Keratinocyte (primary cell): ENCODE measurements around the gene LIX1. TPM values are rescaled to one million over a fixed set of nuclear protein-coding genes. Genes with fewer than 3 reads are reported as not detected.

Experiments used
- DNase-seq: peaks from one replicate; pipeline ENCODE4 v3.0.0-alpha.2; 2011; ENCODE audit warnings: low read depth, missing footprints, low spot score
- FAIRE-seq: peaks from 2 replicates; lab custom pipeline; 2011; peaks lifted over from hg19 to GRCh38; lab: Jason Lieb, UNC
- H2AFZ ChIP-seq: 2 replicates; pipeline ENCODE4 v1.6.0; 2012; ENCODE audit warnings: low read length, control low read depth, inconsistent platforms; ENCODE audit not compliant: control insufficient read depth
- H3K27ac ChIP-seq: 2 replicates; pipeline ENCODE4 v1.5.1; 2011; ENCODE audit warnings: low read length; ENCODE audit not compliant: control insufficient read depth, insufficient read depth
- H3K27me3 ChIP-seq: 3 replicates; pipeline ENCODE4 v1.6.0; 2011; ENCODE audit warnings: low read length; ENCODE audit not compliant: control insufficient read depth, insufficient read depth; ENCODE audit errors: extremely low read depth
- H3K36me3 ChIP-seq, 2 experiments: 2 replicates in 1 of 2; 3 replicates in 1 of 2; pipeline ENCODE4 v1.5.1; 2011; ENCODE audit warnings: low read length in 2 of 2, mild to moderate bottlenecking in 1 of 2; ENCODE audit not compliant: control insufficient read depth in 2 of 2, insufficient read depth in 2 of 2; ENCODE audit errors: extremely low read depth in 1 of 2
- H3K4me1 ChIP-seq: 3 replicates; pipeline ENCODE4 v1.5.1; 2011; ENCODE audit warnings: low read length; ENCODE audit not compliant: control insufficient read depth, insufficient read depth; ENCODE audit errors: extremely low read depth
- H3K4me2 ChIP-seq: 3 replicates; pipeline ENCODE4 v1.6.0; 2011; ENCODE audit warnings: low read depth, low read length; ENCODE audit not compliant: control insufficient read depth, insufficient read depth; ENCODE audit errors: extremely low read depth
- H3K4me3 ChIP-seq, 3 experiments: fragments of 200-600 bp in 1 of 3; sonication (generic) in 1 of 3; 2 replicates in 2 of 3; 3 replicates in 1 of 3; pipeline ENCODE4 v1.5.1; 2011 to 2016; ENCODE audit warnings: low read length in 3 of 3, mild to moderate bottlenecking in 3 of 3, control low read depth in 2 of 3, inconsistent platforms in 1 of 3, low read depth in 1 of 3, mixed read lengths in 1 of 3, mixed run types in 1 of 3, moderate library complexity in 1 of 3; ENCODE audit not compliant: control insufficient read depth in 2 of 3, insufficient read depth in 2 of 3; ENCODE audit errors: extremely low read depth in 1 of 3
- H3K79me2 ChIP-seq: 2 replicates; pipeline ENCODE4 v1.6.0; 2012; ENCODE audit warnings: low read length; ENCODE audit not compliant: control insufficient read depth, insufficient read depth
- H3K9ac ChIP-seq: 3 replicates; pipeline ENCODE4 v1.6.0; 2011; ENCODE audit warnings: low read length; ENCODE audit not compliant: control insufficient read depth, insufficient read depth; ENCODE audit errors: extremely low read depth
- H3K9me1 ChIP-seq: 3 replicates; pipeline ENCODE4 v1.6.0; 2011; ENCODE audit warnings: low read length; ENCODE audit not compliant: control insufficient read depth, insufficient read depth; ENCODE audit errors: extremely low read depth
- H3K9me3 ChIP-seq: 2 replicates; pipeline ENCODE4 v1.5.1; 2012; ENCODE audit warnings: low read depth, low read length; ENCODE audit not compliant: control insufficient read depth
- H4K20me1 ChIP-seq: 3 replicates; pipeline ENCODE4 v1.6.0; 2011; ENCODE audit warnings: low read length; ENCODE audit not compliant: control insufficient read depth, insufficient read depth; ENCODE audit errors: extremely low read depth
- EZH2 ChIP-seq: IDR thresholded peaks from one replicate; pipeline ENCODE4 v1.6.1; 2012; ENCODE audit warnings: inconsistent platforms, mild to moderate bottlenecking, low read length, moderate library complexity
- dilution Hi-C: fragments of 300-500 bp; cut with MboI; formaldehyde crosslinking; loops from one replicate; pipeline ENCODE4 v1.7.0; 2020; ENCODE audit warnings: low sequenced_read_pairs; ENCODE audit not compliant: extremely low pct_ligation_motif_present
- polyA plus RNA-seq, 5 experiments: library from polyadenylated mRNA; depleted of rRNA in 3 of 5; stranded (reverse) in 3 of 5; stranded (forward) in 1 of 5; unstranded in 1 of 5; fragments of >200 nt; gene quantifications; 1 replicate in 1 of 5; 2 replicates in 3 of 5; 3 replicates in 1 of 5; pipeline versions ENCODE4 v1.2.1 to v1.2.3, GENCODE V29; 2011 to 2012; ENCODE audit warnings: missing spikeins in 2 of 5, low read depth in 1 of 5, low replicate concordance in 1 of 5
- TF ChIP-seq, protein P1 (sequence below), 3 experiments: IDR thresholded peaks in 1 of 3; conservative IDR thresholded peaks in 1 of 3; optimal IDR thresholded peaks in 1 of 3; 2 replicates in 2 of 3; 3 replicates in 1 of 3; pipeline versions ENCODE3 to v1.5.1; 2011; ENCODE audit warnings: low read length in 3 of 3, mild to moderate bottlenecking in 3 of 3, moderate library complexity in 2 of 3, control low read depth in 1 of 3, inconsistent platforms in 1 of 3; ENCODE audit not compliant: insufficient read depth in 2 of 3; ENCODE audit errors: extremely low read depth in 1 of 3

Gene LIX1
- polyA plus RNA-seq, 1 donor (not counting 4 experiments of a cell fraction or from before 2014, with no cell fraction given): not detected

DNA sequence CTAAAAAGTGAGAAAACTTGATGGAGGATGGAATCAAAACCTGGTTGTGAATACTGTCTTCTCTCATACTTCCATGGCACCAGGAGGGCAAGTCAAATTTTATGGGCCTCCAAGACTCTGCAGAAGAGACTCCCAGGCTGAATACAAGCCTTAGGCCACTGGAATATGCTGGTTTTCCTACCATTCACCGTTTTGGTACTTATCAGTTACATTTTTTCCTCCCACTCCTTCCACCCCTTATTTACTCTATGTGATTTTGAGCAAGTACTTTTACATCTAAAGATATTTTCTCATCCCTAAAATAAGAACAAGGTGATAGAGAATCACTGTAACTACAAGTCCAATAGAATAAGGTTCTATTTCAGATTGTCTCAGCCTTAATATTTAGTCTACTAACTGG lies 8.0 kb upstream of the LIX1 start:
- H3K9me1 ChIP-seq: no peaks in the 10 kb centered on the region
- no peaks in the 10 kb centered on the region for H3K27me3 ChIP-seq
- H3K4me1 ChIP-seq: no peaks in the 10 kb centered on the region
- FAIRE-seq (no peak), DNase-seq (no peak)
- no peak overlapping the region for H2AFZ ChIP-seq
- no peaks in the 10 kb centered on the region for H3K9me3 ChIP-seq
- no peaks in the 10 kb centered on the region for H4K20me1 ChIP-seq
- H3K36me3 ChIP-seq: no peaks in the 10 kb centered on the region
- no peak overlapping the region for H3K4me2 ChIP-seq
- H3K79me2 ChIP-seq: no peaks in the 10 kb centered on the region
- dilution Hi-C loops: loop anchor here (25.0 kb wide), 1 partner anchor 113 kb away; no protein-coding TSS in a partner anchor
- H3K4me3 ChIP-seq: no peak overlapping the region
- H3K9ac ChIP-seq: no peak overlapping the region
- no peak overlapping the region for H3K27ac ChIP-seq
- no peak for TF ChIP-seq EZH2
- TF ChIP-seq, protein P1, sequence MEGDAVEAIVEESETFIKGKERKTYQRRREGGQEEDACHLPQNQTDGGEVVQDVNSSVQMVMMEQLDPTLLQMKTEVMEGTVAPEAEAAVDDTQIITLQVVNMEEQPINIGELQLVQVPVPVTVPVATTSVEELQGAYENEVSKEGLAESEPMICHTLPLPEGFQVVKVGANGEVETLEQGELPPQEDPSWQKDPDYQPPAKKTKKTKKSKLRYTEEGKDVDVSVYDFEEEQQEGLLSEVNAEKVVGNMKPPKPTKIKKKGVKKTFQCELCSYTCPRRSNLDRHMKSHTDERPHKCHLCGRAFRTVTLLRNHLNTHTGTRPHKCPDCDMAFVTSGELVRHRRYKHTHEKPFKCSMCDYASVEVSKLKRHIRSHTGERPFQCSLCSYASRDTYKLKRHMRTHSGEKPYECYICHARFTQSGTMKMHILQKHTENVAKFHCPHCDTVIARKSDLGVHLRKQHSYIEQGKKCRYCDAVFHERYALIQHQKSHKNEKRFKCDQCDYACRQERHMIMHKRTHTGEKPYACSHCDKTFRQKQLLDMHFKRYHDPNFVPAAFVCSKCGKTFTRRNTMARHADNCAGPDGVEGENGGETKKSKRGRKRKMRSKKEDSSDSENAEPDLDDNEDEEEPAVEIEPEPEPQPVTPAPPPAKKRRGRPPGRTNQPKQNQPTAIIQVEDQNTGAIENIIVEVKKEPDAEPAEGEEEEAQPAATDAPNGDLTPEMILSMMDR (optimal IDR thresholded peaks at IDR 0.05 in 1 of 3, IDR thresholded peaks at IDR 0.05 in 1 of 3, conservative IDR thresholded peaks at IDR 0.05 in 1 of 3; ENCODE audit: extremely low read depth in 1 of 3, insufficient read depth in 2 of 3, low read length in 3 of 3): no peak

DNA sequence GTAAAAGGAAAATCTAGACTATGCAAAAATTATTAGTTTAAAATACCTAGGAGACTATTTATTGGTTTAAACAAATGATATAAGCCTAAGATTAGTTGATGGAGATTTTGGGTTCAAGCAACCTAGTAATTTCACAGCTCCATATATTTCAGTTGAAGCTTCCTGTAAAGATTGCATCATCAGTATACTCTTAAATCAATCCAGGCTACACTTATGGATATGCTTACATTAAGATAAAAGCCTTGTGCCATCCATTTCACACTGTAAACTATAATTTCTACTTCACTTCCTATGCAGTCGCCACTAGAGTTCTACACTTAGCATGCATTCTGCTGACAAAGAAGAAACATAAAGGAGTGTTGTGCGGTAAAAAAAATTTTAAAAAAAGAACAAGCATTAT lies 7.3 kb upstream of the LIX1 start:
- no peak for FAIRE-seq
- Histone ChIP-seq H3K9me1 (no peaks in the 10 kb centered on the region), H3K36me3 (no peaks in the 10 kb centered on the region), H3K4me1 (no peaks in the 10 kb centered on the region), H3K27me3 (no peaks in the 10 kb centered on the region), H3K27ac (no peak overlapping the region), H3K9me3 (no peaks in the 10 kb centered on the region), H2AFZ (no peak overlapping the region), H3K79me2 (no peaks in the 10 kb centered on the region), H4K20me1 (no peaks in the 10 kb centered on the region), H3K4me2 (no peak overlapping the region), H3K9ac (no peak overlapping the region), H3K4me3 (no peak overlapping the region)
- TF ChIP-seq, protein P1 (optimal IDR thresholded peaks at IDR 0.05 in 1 of 3, IDR thresholded peaks at IDR 0.05 in 1 of 3, conservative IDR thresholded peaks at IDR 0.05 in 1 of 3; ENCODE audit: extremely low read depth in 1 of 3, insufficient read depth in 2 of 3, low read length in 3 of 3): no peak
- TF ChIP-seq EZH2: no peak
- no peak for DNase-seq
- dilution Hi-C loops: loop anchor here (25.0 kb wide), 1 partner anchor 112 kb away; no protein-coding TSS in a partner anchor
